ENCODE measurements around the gene KCNA3.
"Not testable (repeated sequence)": the region's sequence is repeated elsewhere in the genome, so short reads cannot be mapped to it uniquely, and the experiment has no call there.

The KCNA3 gene

DNA sequence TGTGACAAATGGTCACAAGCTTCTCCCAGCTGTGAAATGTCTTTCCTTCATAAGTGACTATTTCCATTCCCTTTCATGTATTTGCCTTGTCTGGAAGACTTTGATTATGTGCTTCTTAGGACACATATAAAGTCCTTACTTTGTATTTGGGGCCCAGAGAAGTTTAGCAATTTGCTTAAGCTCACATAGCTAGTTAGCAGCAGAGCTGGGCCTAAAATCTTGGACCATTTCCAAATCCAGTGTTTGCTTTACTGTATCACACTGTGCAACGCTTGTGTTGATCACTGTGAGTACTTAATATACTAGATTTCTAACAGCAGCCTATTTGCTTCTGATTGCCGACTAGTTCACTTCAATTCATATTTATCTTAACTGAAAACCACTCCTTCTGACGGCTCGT is 2.2 kb upstream of the KCNA3 start:
- no peak for DNase-seq

GRCh38 chr1:110675060-110675791 is 486 bp upstream of the KCNA3 start:
- no peak for DNase-seq

DNA sequence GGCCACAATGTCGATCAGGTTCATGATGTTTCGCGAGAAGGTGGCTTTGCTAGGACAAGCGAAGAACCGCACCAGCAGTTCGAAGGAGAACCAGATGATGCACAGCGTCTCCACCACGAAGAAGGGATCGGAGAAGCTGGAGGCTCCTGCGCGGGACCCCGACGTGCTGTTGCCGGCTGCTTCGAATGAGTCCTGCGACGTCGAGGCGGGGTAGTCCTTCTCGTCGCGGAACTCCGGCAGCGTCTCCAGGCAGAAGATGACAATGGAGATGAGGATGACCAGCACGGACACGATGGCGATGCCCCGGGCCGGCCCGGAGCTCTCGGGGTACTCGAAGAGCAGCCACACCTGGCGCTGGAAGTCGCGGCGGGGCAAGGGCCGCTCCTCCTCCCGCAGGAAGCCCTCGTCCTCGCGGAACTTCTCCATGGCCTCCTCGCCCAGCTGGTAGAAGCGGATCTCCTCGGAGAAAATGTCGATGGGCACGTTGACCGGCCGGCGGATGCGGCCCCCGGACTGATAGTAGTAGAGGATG is 869 bp downstream of the KCNA3 start:
- DNase-seq = no peak

- no peak for DNase-seq
These were observed 1.5 kb downstream of the KCNA3 start for GRCh38 chr1:110673197-110673701.

GRCh38 chr1:110672753-110673108 is 2.0 kb downstream of the KCNA3 start:
- no peak for DNase-seq

GRCh38 chr1:110672001-110672752 is 2.6 kb downstream of the KCNA3 start:
- DNase-seq = no peak

- DNase-seq = no peak
These were observed 3.4 kb downstream of the KCNA3 start for GRCh38 chr1:110671361-110671760.

DNA sequence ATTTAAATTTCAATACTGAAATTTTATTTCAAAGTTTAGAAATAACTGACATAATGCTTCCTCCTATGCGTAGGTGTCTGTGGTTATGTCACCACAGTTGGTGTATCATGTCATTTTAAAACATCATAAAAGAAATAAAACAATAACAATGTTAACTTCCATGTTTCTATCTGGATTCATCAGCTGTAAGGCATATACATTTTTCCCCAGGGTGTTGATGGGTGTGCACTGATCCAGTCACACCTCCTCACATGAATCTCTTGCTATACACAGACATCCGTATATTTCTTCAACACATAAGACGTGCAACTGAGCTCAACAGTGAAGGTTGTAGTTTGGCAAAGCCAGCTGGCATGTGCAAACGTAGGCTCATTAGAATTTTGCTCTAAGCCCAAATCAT is 6.2 kb downstream of the KCNA3 start:
- DNase-seq = no peak

- no peak for DNase-seq
These were observed 7.0 kb downstream of the KCNA3 start for GRCh38 chr1:110667776-110668175.

- DNase-seq = no peak
These were observed 11.5 kb downstream of the KCNA3 start for GRCh38 chr1:110663241-110663640.

- DNase-seq = not testable (repeated sequence)
These were observed 15.2 kb downstream of the KCNA3 start for GRCh38 chr1:110659559-110659958.

DNA sequence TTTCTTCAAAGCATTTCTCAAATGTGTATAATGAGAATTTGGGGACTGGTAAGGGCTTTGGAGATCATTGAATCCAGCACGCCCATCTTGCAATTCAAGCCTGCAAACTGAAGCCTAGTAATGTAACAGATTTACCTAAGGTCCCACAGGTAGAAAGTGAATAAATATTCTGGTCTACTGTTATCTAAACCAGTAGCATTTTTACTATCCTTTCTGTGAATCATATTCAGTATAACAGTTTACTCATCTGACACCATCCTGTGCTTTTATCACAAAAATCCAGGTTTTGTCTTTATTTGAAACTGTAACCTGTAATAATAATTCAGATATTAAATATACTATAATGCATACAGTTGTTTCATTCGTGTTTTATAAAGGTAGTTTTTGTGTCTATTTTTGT is 17.4 kb downstream of the KCNA3 start:
- no peak for DNase-seq

DNA sequence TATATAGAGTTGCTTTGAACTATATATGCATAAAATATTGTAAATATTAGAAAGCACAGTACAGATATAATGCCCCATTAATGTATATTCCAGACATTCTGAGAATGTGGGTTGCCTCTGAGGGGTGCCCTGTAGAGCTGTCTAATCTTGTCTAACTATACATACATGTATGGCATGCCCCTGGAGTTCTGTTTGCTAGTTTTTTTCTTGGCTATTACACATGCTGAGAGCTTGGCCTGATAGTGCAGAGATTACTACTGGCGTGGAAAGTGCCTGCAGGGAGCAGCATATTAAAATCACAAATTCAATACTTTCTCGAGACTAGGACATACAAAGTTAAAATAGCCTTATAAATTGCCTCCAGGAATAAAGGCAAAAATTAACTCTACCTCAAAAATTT is 24.1 kb downstream of the KCNA3 start:
- no peak for DNase-seq

- DNase-seq = no peak
These were observed 26.3 kb downstream of the KCNA3 start for GRCh38 chr1:110648417-110648816.

- DNase-seq = no peak
These were observed 27.4 kb downstream of the KCNA3 start for GRCh38 chr1:110647254-110647891.

DNA sequence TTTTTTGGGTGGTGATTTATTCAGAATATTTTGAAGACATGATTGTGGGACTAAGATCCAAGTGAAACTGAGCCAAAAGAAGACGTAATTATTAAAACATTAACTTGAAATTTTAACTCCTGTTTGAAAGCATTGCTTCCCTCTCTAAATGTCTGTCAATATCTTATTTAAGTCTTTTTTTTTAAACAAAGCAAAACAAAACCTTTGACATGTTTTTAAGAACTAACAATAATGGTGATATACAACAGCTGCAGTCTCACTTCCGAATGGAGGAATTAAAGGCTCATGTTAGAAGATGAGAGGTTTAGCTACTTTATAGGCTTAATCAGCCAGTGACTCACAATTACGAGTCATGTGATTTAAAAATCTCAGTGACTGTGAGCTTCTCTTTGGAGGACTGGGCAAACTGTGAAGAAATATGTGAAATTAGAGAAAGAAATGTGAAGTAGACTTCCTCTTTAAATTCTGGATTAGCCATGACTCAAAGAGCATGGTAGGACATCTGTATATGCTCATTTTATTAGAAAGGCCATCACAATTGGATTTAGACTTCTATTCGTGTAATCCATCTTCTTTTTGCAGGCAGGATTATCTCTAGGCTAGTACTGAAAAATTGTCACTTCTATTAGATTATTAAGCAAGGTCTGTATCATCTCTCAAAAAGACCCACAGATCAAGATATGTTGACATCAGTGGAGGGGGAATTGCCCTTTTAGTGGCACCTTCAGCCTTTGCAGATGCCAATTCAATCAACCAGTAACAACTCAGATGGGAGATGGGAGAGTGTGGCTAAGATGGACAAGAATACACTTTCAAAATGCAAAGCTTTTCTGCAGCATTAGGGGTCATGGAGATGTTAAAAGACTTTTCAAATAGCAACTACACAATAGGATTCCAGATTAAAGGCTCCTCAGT is 28.7 kb downstream of the KCNA3 start:
- no peak for DNase-seq

GRCh38 chr1:110645211-110645610 is 29.5 kb downstream of the KCNA3 start:
- no peak for DNase-seq

DNA sequence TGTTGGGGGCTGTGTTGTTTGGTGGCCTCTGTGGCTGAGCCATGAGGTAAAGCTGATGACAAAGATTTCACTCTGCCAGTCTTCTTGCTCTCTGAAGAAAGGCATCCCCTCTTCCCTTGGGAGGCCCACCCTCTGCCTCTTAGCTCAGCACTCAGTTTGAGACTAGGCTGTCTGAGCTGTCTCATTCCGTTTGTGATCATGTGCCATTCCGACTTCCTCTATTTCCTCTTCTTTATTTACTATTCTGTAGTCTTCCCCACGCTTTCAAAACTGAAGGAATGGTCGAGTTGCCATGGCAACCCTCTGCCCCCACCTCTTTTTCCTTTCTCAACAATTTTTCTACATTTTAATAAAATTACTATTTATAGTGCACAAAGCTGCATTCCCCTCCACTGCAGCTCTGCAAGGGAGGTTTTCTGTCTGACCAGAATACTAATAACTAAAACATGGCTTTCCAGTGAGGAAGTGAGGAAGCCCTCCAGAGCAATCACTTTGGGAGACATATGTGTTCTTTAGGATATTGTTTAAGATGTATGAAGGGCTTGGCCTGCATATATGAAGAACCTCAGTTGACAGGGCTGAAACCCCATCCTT is 30.8 kb downstream of the KCNA3 start:
- no peak for DNase-seq

- no peak for DNase-seq
These were observed 34.9 kb downstream of the KCNA3 start for GRCh38 chr1:110639724-110640386.

GRCh38 chr1:110638556-110638955 is 36.2 kb downstream of the KCNA3 start:
- DNase-seq = no peak

DNA sequence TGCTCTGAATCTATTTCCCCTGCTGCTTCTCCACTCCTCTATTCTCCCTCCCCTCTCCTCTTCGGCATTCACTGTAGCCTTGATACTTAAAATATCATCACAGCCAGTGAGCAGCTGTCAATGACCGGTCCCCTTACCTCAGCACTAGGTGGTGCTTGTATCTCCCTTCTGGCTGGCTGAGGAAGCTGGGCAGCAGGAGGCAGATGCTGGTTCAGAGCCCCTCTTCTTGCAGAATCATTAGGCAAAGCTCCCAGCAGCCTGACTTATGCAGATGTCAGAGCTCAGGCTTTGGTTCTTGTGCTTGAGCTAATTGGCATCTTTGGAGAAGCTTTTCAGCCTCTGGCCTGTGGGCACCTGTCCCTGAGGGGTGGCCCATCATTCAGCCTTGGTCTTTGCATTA is 36.7 kb downstream of the KCNA3 start:
- no peak for DNase-seq

- no peak for DNase-seq
These were observed 37.3 kb downstream of the KCNA3 start for GRCh38 chr1:110637475-110637874.
